PC-9 (cell line): ENCODE data around the gene PLA2G2D.

Experiments
- EZH2 ChIP-seq: fragments of 200-600 bp; sonication (generic); IDR thresholded peaks from 2 replicates; pipeline ENCODE4 v1.8.0; 2017; ENCODE audit warnings: antibody characterized with exemption, low read depth
- TF ChIP-seq, protein P1 (sequence below): fragments of 200-600 bp; sonication (generic); conservative IDR thresholded peaks from 2 replicates; pipeline ENCODE4 v1.6.1; 2017; ENCODE audit warnings: mixed run types, antibody characterized with exemption, mild to moderate bottlenecking, moderate library complexity

DNA sequence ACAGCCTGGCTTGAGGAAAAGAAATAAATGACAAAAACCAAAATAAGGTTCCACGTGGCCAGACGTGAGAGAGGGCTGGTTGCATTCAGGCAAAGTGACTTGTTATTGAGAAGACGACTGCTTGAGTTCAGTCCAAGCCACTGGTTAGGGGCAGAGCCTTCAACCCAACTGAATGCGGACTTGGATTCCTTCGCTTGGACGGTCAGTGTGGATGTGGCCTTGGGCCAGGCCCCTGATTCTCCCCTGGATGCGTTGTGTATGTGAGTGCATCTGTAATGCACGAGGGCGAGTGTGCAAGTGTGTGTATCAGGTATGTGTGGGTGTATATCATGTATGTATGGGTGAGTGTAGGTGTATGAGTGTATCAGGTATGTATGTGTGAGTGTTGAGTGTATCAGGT, 21.7 kb upstream of the PLA2G2D start:
- TF ChIP-seq, protein P1, sequence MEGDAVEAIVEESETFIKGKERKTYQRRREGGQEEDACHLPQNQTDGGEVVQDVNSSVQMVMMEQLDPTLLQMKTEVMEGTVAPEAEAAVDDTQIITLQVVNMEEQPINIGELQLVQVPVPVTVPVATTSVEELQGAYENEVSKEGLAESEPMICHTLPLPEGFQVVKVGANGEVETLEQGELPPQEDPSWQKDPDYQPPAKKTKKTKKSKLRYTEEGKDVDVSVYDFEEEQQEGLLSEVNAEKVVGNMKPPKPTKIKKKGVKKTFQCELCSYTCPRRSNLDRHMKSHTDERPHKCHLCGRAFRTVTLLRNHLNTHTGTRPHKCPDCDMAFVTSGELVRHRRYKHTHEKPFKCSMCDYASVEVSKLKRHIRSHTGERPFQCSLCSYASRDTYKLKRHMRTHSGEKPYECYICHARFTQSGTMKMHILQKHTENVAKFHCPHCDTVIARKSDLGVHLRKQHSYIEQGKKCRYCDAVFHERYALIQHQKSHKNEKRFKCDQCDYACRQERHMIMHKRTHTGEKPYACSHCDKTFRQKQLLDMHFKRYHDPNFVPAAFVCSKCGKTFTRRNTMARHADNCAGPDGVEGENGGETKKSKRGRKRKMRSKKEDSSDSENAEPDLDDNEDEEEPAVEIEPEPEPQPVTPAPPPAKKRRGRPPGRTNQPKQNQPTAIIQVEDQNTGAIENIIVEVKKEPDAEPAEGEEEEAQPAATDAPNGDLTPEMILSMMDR: no peak
- TF ChIP-seq EZH2: no peak
